Hepatic stellate cell (primary cell): ENCODE measurements around the gene COG3.
"Not testable (repeated sequence)": the region's sequence is repeated elsewhere in the genome, so short reads cannot be mapped to it uniquely, and the experiment has no call there.

Source experiments
- DNase-seq: peaks from one replicate; pipeline ENCODE4 v3.0.0; 2011; ENCODE audit warnings: low spot score

COG3 gene, protein sequence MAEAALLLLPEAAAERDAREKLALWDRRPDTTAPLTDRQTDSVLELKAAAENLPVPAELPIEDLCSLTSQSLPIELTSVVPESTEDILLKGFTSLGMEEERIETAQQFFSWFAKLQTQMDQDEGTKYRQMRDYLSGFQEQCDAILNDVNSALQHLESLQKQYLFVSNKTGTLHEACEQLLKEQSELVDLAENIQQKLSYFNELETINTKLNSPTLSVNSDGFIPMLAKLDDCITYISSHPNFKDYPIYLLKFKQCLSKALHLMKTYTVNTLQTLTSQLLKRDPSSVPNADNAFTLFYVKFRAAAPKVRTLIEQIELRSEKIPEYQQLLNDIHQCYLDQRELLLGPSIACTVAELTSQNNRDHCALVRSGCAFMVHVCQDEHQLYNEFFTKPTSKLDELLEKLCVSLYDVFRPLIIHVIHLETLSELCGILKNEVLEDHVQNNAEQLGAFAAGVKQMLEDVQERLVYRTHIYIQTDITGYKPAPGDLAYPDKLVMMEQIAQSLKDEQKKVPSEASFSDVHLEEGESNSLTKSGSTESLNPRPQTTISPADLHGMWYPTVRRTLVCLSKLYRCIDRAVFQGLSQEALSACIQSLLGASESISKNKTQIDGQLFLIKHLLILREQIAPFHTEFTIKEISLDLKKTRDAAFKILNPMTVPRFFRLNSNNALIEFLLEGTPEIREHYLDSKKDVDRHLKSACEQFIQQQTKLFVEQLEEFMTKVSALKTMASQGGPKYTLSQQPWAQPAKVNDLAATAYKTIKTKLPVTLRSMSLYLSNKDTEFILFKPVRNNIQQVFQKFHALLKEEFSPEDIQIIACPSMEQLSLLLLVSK

GRCh38 chr13:45464687-45465453, at the start of gene COG3:
Gene COG3 (plus strand): TSS chr13:45464939. CDS start chr13:45465037, 98 bp downstream.
- DNase-seq = peak; percentile 92

- no peak for DNase-seq
These were observed 49.6 kb upstream of the COG3 start for GRCh38 chr13:45415112-45415511.

GRCh38 chr13:45416516-45417128, 48.1 kb upstream of the COG3 start:
- no peak for DNase-seq

- DNase-seq = peak; percentile 92
These were observed 46.8 kb upstream of the COG3 start, which contains the start of gene SLC25A30 for GRCh38 chr13:45417790-45418534. Gene SLC25A30 (minus strand): TSS chr13:45418373. CDS start chr13:45411425, 6,948 bp downstream.

- DNase-seq = not testable (repeated sequence)
These were observed 45.4 kb upstream of the COG3 start for GRCh38 chr13:45419389-45419788.

GRCh38 chr13:45419945-45420344, 44.8 kb upstream of the COG3 start:
- no peak for DNase-seq

DNA sequence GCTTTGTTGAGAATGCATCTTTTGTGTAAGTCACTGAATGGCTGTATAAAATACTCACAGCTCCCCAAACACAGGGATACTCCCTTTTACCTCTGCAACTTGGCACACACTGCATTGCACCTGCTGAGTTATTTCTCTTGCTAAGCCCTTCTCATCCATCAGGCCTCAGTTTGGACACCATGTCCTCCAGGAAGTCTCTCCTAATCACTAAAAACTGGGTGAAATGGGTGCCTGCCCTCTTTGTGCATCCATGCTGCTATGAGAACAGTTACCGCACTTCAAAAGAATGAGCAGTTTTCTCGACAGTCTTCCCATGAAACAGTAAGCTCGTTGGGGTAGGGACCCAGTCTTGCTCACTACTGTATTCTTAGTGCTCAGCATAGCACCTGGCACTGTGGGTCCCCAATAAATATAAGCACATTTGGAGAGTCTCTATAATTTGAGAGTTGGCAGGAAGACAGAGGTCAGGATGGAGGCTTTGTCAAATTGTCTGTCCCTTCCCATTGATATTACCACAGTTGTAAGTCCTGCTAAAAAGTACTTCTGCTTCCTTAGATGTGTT, 41.9 kb upstream of the COG3 start:
- DNase-seq = no peak

DNA sequence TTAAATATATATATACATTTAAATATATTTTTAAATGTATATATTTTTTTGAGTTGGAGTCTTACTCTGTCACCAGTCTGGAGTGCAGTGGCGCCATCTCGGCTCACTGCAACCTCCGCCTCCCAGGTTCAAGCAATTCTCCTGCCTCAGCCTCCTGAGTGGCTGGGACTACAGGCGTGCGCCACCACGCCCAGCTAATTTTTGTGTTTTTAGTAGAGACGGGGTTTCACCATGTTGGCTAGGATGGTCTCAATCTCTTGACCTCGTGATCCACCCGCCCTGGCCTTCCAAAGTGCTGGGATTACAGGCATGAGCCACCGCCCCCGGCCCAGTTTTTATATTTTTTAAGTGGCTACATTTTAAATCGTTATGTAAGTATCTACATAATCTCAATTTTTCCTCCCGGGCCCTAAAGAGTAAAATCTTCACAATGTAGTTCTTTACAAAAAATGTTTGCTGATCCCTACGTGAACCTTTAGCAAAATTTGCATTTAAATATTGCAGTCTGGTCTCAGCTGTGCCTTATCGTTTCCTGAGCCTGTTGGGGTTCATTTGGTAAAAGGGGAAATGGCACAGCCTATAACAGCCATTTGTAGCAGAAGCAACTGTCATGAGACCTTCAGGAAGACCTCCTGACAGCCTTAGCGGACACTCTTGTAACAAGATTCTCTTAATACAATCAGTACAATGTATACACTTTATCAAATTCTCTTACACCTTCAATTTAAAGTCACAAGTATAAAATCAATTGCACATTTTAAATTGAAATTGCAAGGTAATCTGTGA, 38.5 kb upstream of the COG3 start:
- not testable (repeated sequence) for DNase-seq

GRCh38 chr13:45432737-45433380, 31.9 kb upstream of the COG3 start:
- no peak for DNase-seq

GRCh38 chr13:45433381-45433790, 31.4 kb upstream of the COG3 start:
- no peak for DNase-seq

DNA sequence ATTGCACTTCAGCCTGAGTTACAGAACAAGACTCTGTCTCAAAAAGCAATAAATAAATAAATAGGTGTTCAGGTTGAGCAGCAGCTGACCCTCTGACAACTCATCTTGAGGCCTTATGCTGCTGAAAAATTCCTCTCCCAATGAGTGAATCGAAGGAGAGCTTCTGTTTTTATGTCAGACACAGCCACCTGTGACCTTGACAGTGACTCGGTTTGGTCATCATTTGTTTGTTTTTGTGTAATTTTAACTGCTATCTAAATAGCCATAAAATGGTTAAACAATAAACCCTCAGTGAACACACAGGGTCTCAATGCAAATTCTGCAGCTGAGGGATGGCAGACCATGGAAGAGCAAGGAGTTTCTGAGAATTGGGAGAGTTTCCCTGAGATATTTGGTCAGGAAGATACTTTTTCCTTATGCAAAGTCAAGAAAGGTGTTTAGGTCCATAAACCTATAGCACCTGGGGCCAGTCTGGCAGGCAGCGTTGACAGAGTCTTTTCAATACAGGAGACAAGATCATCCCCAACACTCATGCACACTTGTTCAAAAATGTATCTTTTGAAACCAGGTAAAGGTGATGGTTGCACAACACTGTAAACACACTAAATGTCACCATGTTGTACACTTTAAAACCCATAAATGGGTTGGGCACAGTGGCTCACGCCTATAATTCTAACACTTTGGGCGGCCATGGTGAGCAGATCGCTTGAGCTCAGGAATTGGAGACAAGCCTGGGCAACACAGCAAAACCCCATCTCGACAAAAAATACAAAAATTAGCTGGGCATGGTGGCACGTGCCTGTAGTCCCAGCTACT, 30.0 kb upstream of the COG3 start:
- DNase-seq = no peak

DNA sequence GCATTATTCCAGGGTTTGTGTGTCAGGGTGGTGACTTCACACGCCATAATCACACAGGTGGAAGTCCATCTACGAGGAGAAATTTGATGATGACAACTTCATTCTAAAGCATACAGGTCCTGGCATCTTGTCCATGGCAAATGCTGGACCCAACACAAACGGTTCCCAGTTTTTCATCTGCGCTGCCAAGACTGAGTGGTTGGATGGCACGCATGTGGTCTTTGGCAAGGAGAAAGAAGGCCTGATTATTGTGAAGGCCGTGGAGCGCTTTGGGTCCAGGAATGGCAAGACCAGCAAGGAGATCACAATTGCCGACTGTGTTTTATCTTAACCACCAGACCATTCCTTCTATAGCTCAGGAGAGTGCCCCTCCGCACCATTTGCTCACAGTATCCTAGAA, 28.4 kb upstream of the COG3 start:
- DNase-seq = no peak

GRCh38 chr13:45436953-45437352, 27.8 kb upstream of the COG3 start:
- DNase-seq = no peak

DNA sequence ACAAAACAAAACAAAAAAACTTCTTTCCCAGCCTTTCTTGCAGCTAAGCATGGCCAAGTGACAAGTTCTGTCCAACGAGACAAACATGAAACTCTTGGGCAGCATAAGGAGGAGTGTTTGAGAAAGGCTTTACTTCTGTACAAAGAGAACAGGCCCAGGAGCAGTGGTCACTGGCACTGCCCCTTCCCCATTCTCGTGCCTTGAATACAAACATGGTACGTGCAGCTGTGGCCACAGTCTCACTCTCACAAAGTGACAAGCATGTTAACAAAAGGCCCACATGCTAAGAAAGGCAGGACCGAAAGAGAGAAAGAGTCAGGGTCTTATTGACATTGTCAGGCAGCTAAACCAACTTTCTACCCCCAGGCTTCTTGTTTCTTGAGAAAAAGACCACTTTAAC, 26.8 kb upstream of the COG3 start:
- DNase-seq = no peak

DNA sequence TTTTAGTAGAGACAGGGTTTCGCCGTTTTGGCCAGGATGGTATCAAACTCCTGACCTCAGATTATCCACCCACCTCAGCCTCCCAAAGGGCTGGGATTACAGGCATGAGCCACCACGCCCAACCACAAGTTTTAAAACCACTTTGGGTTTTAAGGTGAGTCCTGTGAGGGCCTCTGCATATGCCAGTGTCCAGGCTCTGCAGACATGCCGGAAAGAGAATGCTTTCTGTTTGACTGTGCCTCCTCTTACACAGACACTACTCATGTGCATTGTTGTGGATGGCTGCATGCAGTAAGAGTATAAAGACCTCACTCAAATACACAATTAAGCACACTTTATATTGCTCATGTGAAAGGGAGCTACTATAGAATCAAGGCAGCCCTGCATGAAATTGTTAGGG, 25.7 kb upstream of the COG3 start:
- no peak for DNase-seq

- no peak for DNase-seq
These were observed 24.8 kb upstream of the COG3 start for GRCh38 chr13:45439781-45440462.

- DNase-seq = no peak
These were observed 23.1 kb upstream of the COG3 start for GRCh38 chr13:45441633-45442032.

DNA sequence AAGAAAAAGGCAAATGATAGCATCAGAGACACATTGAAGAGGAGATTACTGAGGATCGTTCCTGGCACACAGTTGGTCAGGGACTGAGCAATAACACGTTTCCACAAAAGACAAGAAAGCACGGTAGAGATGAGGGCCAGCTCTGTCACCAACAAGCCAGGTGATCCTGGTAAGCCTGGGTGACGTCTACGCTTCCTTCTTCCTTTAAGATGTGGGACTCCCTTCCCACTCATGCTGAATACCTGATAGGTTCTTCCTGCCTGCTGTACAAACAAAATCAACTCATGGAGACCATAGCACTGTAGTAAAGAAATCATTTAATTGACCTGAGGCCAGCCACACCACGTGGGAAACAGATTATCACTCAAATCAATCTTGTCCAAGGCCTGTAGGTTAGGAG, 19.7 kb upstream of the COG3 start:
- DNase-seq = no peak
